Sigmoid colon (tissue), 7 donors: ENCODE results near the gene CFAP91. TPM values are rescaled to one million over a fixed set of nuclear protein-coding genes. Genes with fewer than 3 reads are reported as not detected.

ENCODE experiments used
- DNase-seq: peaks from one replicate; pipeline ENCODE4 v3.0.0-alpha.2; 2019
- H3K27ac ChIP-seq, 4 donors: fragments of 200-600 bp; sonication (generic); one replicate each; pipeline ENCODE4 v1.5.1; 2016 to 2019; ENCODE audit warnings: mild to moderate bottlenecking in 1 of 4
- H3K27me3 ChIP-seq, 3 donors: fragments of 200-600 bp; sonication (generic); one replicate each; pipeline ENCODE4 v1.5.1; 2019; ENCODE audit warnings: mild to moderate bottlenecking in 1 of 3
- H3K36me3 ChIP-seq, 4 donors: fragments of 200-600 bp; sonication (generic); one replicate each; pipeline ENCODE4 v1.5.1; 2016 to 2019
- H3K4me1 ChIP-seq, 4 donors: fragments of 200-600 bp; sonication (generic); one replicate each; pipeline ENCODE4 v1.5.1; 2017 to 2019
- H3K4me3 ChIP-seq, 4 donors: fragments of 200-600 bp; sonication (generic); one replicate each; pipeline ENCODE4 v1.5.1; 2017 to 2019; ENCODE audit warnings: mild to moderate bottlenecking in 2 of 4, moderate library complexity in 1 of 4
- H3K9me3 ChIP-seq, 4 donors: fragments of 200-600 bp in 3 of 4; sonication (generic) in 3 of 4; one replicate each; pipeline versions ENCODE4 v1.5.1 to v1.6.1; 2013 to 2019
- CTCF ChIP-seq, 4 experiments: fragments of 450-650 bp in 3 of 4; fragments of 200-600 bp in 1 of 4; IDR thresholded peaks; one replicate each; pipeline ENCODE4 v1.5.1; 2016 to 2019; ENCODE audit warnings: antibody characterized with exemption in 4 of 4, mild to moderate bottlenecking in 3 of 4, moderate library complexity in 2 of 4
- EP300 ChIP-seq, 4 donors: sonication (generic); formaldehyde crosslinking; IDR thresholded peaks; one replicate each; pipeline ENCODE4 v1.6.1; 2017; ENCODE audit warnings: antibody characterized with exemption in 4 of 4
- POLR2A ChIP-seq, 2 donors: fragments of 450-650 bp; IDR thresholded peaks; one replicate each; pipeline ENCODE4 v1.6.1; 2016; ENCODE audit warnings: antibody characterized with exemption in 2 of 2, mild to moderate bottlenecking in 2 of 2, moderate library complexity in 2 of 2
- POLR2AphosphoS5 ChIP-seq, 4 donors: sonication (generic); formaldehyde crosslinking; IDR thresholded peaks; one replicate each; pipeline ENCODE4 v1.6.1; 2017; ENCODE audit warnings: antibody characterized with exemption in 4 of 4
- WGBS, 2 donors: extraction: QIAGEN DNeasy Blood & Tissue Kit; methylation state at CpG; one replicate each; pipeline ENCODE4 v1.1.7; 2013; 5-methylcytosine and 5-hydroxymethylcytosine counted together
- intact Hi-C: fragments of 100-400 bp; cut with DNase I; formaldehyde crosslinking; loops from one replicate; pipeline ENCODE4 v1.15.1; 2023
- polyA plus RNA-seq, 3 donors: library from polyadenylated mRNA; stranded (reverse); fragments of 200-250 nt; gene quantifications; one replicate each; pipeline ENCODE4 v1.2.3, GENCODE V29; 2013
- total RNA-seq, 4 donors: library from RNA; depleted of rRNA; stranded (reverse); fragments of >200 nt; gene quantifications; one replicate each; pipeline ENCODE4 v1.1.0, GENCODE V29; 2016
- donor health status: healthy with polysubstance abuse.
- donor health status: Bipolar disorder and iron deficiency.
- donor health status: healthy.

CFAP91 gene
- total and polyA plus RNA-seq, 7 donors = 0.39 to 11.8 (median 1.4) TPM

GRCh38 chr3:119731560-119732343 is 28.9 kb downstream of the CFAP91 start:
- no peak overlapping the region for H3K27ac ChIP-seq
- H3K4me1 ChIP-seq = no peaks in the 10 kb centered on the region
- H3K36me3 ChIP-seq = no peaks in the 10 kb centered on the region
- WGBS, 2 donors = 89 to 90% methylated on average over 8 of the region's 8 CpGs
- H3K4me3 ChIP-seq = no peak overlapping the region
- H3K9me3 ChIP-seq = no peaks in the 10 kb centered on the region
- TF ChIP-seq POLR2AphosphoS5 (IDR thresholded peaks at IDR 0.05) = no peak
- no peak for TF ChIP-seq POLR2A (IDR thresholded peaks at IDR 0.05)
- no peak for TF ChIP-seq CTCF (IDR thresholded peaks at IDR 0.05)
- no peak for TF ChIP-seq EP300 (IDR thresholded peaks at IDR 0.05)
- no peaks in the 10 kb centered on the region for H3K27me3 ChIP-seq
- intact Hi-C loops = no loop called here
- DNase-seq = no peak

DNA sequence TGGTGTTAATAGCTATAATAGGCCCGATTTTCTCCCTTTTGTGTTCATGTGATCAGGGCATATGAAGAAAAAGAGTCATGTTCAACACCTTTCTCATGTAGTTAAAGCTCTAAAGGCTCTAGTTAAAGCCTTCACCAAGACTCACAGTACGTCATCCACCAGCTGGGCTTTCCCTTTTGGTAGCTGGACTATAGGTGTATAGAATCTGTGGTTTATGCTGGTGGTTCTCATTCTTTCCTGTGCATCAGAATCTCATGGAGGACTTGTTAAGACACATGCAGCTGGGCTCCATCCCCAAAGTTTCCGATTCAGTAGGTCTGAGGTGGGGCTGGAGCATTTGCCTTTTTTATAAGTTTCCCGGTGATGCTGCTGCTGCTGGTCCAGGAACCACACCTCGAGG is 31.0 kb downstream of the CFAP91 start:
- no peaks in the 10 kb centered on the region for H3K27me3 ChIP-seq
- WGBS, 2 donors = 88 to 93% methylated on average over 5 of the region's 5 CpGs
- DNase-seq = no peak
- intact Hi-C loops = no loop called here
- no peaks in the 10 kb centered on the region for H3K9me3 ChIP-seq
- no peak overlapping the region for H3K4me3 ChIP-seq
- no peaks in the 10 kb centered on the region for H3K36me3 ChIP-seq
- TF ChIP-seq POLR2AphosphoS5 (IDR thresholded peaks at IDR 0.05) = no peak
- no peak for TF ChIP-seq POLR2A (IDR thresholded peaks at IDR 0.05)
- H3K4me1 ChIP-seq = no peaks in the 10 kb centered on the region
- H3K27ac ChIP-seq = no peak overlapping the region

- DNase-seq = no peak
- intact Hi-C loops = no loop called here
- Histone ChIP-seq H3K4me3 (no peak overlapping the region), H3K27me3 (no peaks in the 10 kb centered on the region), H3K4me1 (no peaks in the 10 kb centered on the region), H3K36me3 (no peaks in the 10 kb centered on the region), H3K9me3 (no peaks in the 10 kb centered on the region), H3K27ac (no peak overlapping the region)
- TF ChIP-seq EP300 (IDR thresholded peaks at IDR 0.05) = no peak
- no peak for TF ChIP-seq CTCF (IDR thresholded peaks at IDR 0.05)
- TF ChIP-seq POLR2AphosphoS5 (IDR thresholded peaks at IDR 0.05) = no peak
- TF ChIP-seq POLR2A (IDR thresholded peaks at IDR 0.05) = no peak
Measured at GRCh38 chr3:119738741-119739140, 35.9 kb downstream of the CFAP91 start.

GRCh38 chr3:119741657-119742590 is 39.1 kb downstream of the CFAP91 start:
- Histone ChIP-seq H3K4me3 (no peak overlapping the region), H3K4me1 (no peaks in the 10 kb centered on the region), H3K27ac (no peak overlapping the region), H3K9me3 (no peaks in the 10 kb centered on the region), H3K36me3 (peaks cover 0 to 3% (median 0%) of the 10 kb centered on the region in 4 donors), H3K27me3 (no peaks in the 10 kb centered on the region)
- WGBS, 2 donors = 80 to 82% methylated on average over 5 of the region's 5 CpGs
- TF ChIP-seq POLR2AphosphoS5 (IDR thresholded peaks at IDR 0.05) = no peak
- no peak for TF ChIP-seq POLR2A (IDR thresholded peaks at IDR 0.05)
- TF ChIP-seq CTCF (IDR thresholded peaks at IDR 0.05) = no peak
- no peak for TF ChIP-seq EP300 (IDR thresholded peaks at IDR 0.05)
- intact Hi-C loops = no loop called here
- no peak for DNase-seq

- Histone ChIP-seq H3K9me3 (no peaks in the 10 kb centered on the region), H3K4me1 (no peaks in the 10 kb centered on the region), H3K27ac (no peak overlapping the region), H3K36me3 (peaks cover 0 to 12% (median 2%) of the 10 kb centered on the region in 4 donors), H3K4me3 (no peak overlapping the region), H3K27me3 (no peaks in the 10 kb centered on the region)
- TF ChIP-seq POLR2AphosphoS5 (IDR thresholded peaks at IDR 0.05) (no peak), POLR2A (IDR thresholded peaks at IDR 0.05) (no peak), EP300 (IDR thresholded peaks at IDR 0.05) (no peak), CTCF (IDR thresholded peaks at IDR 0.05) (no peak)
- intact Hi-C loops = no loop called here
- 95 to 96% methylated on average over 10 of the region's 10 CpGs for WGBS, 2 donors
- DNase-seq = no peak
Measured at GRCh38 chr3:119743921-119744320, 41.1 kb downstream of the CFAP91 start.
